AG08395 (cell line): ENCODE measurements around the gene ACVR2A.

Experiments
- DNase-seq: peaks from one replicate; pipeline ENCODE4 v3.0.0; 2012; ENCODE audit warnings: mixed read lengths, low spot score

Gene ACVR2A

DNA sequence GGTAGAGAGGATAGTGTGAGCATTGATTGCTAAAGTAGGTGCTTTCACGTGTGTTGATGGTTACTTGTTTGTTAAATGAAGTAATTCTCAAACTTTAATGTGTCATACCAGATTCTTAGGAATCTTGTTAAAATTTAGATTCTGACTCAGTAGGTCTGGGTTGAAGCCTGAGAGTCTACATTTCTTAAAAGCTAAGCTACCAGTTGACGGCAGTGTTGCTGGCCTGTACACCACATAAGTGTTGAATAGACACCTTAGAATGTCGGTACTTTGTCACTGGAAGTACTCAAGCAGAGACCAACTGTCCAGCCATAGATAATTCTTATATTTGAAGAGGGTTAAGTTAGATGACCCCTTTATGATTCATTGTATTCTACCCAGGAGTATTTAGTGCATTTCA, 79.8 kb downstream of the ACVR2A start:
- DNase-seq: no peak

DNA sequence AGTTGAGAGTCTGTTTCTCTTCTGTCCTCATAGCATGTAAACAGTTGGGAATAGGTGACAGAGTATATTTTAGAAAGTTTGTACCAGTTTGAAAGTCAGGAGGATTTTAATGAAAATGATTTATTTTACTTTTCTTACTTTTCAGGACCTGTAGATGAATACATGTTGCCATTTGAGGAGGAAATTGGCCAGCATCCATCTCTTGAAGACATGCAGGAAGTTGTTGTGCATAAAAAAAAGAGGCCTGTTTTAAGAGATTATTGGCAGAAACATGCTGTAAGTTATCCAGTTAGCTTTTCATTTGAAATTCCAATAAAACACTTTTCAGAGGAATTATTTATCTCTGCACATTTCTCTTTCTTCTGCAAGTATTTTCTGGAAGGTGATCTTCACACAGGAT, 81.1 kb downstream of the ACVR2A start:
- no peak for DNase-seq

DNA sequence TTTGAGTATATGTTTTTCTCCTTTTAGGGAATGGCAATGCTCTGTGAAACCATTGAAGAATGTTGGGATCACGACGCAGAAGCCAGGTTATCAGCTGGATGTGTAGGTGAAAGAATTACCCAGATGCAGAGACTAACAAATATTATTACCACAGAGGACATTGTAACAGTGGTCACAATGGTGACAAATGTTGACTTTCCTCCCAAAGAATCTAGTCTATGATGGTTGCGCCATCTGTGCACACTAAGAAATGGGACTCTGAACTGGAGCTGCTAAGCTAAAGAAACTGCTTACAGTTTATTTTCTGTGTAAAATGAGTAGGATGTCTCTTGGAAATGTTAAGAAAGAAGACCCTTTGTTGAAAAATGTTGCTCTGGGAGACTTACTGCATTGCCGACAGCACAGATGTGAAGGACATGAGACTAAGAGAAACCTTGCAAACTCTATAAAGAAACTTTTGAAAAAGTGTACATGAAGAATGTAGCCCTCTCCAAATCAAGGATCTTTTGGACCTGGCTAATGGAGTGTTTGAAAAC, 82.3 kb downstream of the ACVR2A start:
- no peak for DNase-seq

DNA sequence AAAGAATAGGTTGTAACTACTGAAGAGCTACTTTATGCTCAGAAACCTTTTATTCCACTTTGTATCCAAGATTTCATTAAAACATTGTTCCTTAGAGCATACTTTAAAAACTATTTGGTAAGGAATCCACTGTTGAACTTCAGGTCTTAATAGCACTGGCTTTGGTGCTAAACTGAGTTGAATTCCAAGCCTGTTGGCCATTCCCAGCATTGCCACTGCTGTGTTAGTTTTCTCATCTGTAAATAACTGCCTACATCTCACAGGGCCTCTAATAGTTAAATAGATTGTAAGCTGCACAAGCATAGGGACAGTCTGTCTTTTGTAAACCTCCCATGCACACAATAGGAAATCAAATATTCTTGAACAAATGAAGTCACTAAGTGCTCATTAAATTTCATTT, 89.1 kb downstream of the ACVR2A start:
- DNase-seq: no peak

DNA sequence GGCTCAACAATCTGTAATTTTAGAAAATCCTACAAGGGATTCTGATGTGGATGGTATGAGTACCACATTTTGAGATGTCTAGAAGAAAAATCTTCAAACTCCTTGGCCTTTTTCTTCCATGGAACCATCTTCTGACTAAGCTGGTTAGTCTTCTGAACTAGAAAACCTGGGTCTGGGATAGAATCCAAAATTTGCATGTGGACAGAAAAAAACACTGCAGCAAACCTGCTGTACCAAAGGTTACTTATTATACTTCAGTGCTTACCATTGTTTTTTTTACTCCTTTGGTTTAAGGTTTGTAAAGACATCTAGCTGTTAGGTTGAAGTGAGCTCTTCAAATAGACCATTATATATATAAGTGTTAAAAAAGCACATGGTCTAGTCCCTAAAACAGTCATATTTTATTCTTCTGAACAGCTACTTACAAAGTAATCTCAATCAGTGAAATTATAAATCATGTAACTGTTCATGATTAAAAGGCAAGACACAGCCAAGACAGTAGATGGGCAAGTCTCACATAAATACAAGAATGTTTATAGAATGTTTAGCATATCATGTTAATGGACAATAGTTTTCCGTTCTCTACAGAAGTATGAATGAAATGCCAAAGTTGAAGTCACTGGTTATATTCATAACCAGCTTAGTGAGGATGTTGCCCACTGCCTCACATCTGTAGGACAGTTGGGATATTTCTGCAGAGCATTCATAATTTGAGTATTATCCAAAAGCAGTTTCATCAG, 90.2 kb downstream of the ACVR2A start:
- no peak for DNase-seq

DNA sequence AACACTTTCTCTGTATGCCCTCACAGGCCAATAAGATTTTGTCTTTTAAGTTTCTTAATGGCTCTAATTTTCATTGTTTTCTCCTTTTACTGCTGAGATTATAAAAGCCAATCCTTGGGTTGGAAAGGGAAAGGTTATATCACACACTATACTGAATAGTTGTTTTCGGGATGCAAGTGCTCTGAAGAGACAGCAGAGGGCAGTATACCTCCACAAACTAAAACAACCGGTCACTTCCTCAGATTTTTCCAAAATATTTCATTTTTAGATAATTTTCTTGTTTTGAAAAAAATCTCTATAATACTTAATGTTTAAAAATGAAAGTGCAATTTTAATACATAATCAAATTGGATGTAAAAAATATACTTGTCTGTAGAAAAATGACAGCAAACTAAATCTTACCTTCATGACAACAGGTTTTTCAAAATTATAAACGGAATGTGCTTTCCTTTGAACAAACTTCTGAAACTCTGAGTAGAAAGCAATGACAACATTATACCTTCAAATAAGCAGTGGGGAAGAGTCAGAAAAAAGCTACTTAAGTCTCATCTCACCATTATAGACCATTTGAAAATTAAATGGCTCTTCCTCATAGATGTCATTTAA, 93.0 kb downstream of the ACVR2A start:
- DNase-seq: peak; percentile 43

DNA sequence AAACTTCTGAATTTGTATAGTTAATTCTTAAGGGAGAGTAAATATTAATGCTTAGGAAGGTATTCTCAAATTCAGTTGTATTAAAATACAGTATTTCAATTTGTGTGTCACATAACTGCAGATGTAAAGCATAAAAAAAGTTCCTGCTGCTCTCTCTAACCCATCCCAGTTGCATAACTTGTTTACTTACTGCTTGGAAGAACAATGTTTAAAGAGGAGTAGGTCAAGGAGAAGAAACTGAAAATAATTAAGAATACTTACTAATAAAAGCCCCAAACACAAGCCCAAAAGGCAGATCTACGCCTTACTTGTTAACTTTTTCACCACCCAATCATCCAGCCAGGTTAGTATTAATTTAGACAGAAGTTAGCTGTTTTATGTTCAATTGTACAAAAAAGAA, 94.5 kb downstream of the ACVR2A start:
- DNase-seq: no peak

DNA sequence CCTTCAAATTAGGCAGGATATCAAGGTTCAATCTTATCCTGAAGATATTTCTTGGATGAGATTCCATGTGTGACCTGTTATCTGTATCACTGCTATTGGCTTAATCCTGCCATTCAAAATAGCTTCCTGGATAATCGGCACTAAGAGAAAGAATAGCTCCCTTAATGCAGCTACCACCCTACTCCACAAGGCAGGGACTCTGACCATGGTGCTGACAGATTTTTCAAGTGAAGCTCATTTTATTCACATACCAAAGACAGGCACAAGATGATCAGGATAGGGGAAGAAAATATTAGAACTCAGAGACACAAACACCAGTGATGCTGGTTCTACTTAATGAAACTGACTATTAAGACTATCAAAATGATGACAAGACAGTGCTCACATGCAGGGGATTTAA, 100.8 kb downstream of the ACVR2A start:
- peak; percentile 13 for DNase-seq

DNA sequence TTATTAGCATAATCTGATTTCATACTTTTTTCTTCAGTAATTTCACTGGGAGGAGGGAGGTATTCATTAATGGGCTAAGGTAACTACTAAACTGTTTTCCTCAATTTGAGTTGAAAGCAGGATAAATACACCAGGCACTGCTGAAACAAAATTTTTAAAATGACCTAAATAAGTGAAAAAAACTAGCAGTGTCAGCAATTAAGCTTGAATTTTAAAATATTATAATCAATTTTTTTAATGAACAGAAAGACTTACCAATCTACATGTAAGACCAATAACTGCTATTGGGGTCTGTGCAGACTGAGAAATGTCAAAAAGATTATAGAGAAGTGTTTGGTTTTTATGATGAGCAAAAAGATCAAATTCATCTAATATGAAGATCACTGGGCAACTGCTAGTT, 107.3 kb downstream of the ACVR2A start:
- no peak for DNase-seq

DNA sequence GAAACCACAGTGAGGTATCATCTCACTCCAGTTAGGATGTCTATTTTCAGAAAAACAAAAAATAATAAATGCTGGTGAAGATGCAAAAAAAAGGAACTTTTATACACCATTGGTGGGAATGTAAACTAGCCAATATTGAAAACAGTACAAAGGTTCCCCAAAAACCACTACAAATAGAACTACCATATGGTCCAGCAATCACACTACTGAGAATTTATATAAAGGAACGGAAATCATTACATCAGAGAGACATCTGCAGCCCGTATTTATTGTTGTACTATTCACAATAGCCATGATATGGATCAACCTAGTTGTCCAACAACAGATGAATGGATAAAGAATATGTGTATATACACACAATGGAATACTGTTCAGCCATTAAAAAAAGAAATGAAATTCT, 123.7 kb downstream of the ACVR2A start:
- DNase-seq: no peak

DNA sequence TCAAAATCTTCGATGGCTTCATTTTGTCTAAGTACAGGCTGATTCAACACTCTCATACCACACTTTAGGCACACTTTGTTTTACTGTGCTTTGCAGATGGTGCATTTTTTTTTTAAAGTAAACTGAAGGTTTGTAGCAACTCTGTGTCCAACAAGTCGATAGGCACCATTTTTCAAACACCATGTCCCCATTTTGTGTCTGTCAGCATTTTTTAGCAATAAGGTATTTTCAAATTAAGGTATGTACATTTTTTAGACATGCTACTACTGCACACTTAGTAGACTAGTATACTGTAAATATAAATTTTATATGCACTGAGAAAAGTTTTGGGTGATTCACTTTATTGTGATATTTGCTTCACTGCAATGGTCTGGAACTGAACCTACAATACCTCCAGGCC, 131.3 kb downstream of the ACVR2A start:
- DNase-seq: no peak

DNA sequence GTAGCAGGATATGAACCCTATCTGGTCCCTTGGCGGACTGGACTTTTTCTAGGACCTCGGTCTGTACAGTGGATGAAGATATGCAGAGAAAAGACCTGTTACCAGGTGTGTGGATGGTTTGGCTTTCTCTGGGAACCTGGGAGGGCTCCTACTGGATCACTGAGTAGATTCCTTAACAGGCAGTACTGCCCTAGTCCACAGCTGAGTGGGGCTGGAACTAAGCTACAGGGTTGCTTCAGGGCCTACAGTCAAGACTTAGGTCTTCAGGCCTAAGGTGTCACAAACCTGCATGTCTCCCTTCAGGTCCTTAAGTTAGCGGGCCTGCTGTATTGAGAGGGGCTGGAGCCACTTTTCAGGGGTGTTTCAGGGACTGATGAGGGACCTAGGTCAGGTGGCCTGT, 132.8 kb downstream of the ACVR2A start:
- no peak for DNase-seq
